GM18511 (cell line): ENCODE results near the gene TMEM51.
"Not testable (repeated sequence)": the region's sequence is repeated elsewhere in the genome, so short reads cannot be mapped to it uniquely, and the experiment has no call there.

Experiments
- ATAC-seq: cut with Tn5 transposase; IDR thresholded peaks from one replicate; pipeline ENCODE4 v1.9.1; 2021; ENCODE audit warnings: mild to moderate bottlenecking, moderate library complexity; ENCODE audit not compliant: unreplicated experiment

TMEM51 gene

DNA sequence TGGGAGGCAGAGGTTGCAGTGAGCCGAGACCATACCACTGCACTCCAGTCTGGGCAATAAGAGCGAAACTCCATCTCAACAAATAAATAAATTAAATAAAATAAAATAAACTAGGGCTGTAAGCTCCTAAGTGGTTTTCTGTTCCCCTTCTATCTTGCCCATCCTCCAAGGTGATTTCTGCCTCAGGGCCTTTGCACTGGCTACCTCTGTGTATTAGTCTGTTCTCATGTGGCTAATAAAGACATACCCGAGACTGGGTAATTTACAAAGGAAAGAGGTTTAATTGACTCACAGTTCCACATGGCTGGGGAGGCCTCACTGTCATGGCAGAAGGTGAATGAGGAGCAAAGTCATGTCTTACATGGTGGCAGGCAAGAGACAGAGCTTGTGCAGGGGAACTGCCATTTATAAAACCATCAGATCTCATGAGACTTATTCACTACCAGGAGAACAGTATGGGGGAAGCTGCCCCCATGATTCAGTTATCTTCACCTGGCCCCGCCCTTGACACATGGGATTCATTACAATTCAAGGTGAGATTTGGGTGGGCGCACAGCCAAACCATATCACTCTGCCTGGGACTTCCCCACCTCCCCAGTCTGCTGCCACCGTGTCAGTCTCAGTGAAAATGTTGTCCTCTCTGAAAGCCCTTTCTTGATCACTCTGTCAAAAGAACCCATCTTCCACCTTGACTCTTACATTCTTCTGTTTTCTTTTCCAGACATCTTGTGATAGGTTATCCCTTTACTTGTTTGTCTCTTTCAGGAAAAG, 22.0 kb downstream of the TMEM51 start:
- ATAC-seq = not testable (repeated sequence)

DNA sequence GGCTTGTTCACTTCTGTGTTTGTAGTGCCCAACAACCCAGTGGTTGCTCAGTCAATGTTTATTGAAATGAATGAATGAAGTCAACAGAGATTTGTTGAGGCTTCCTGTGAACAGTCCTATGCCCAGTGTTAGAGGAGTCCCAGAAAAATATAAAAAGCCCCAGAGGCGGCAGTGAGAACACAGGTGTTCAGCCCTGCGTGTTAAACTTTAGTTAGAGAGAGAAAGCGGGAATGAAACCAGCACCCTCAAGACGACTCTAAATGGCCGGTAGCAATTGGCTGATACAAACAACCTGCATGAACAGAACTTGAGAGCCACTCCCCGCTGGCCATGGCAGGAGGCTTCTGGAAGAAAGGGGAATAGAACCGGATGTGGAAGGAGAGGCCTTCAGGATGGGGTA, 22.6 kb downstream of the TMEM51 start:
- no peak for ATAC-seq

DNA sequence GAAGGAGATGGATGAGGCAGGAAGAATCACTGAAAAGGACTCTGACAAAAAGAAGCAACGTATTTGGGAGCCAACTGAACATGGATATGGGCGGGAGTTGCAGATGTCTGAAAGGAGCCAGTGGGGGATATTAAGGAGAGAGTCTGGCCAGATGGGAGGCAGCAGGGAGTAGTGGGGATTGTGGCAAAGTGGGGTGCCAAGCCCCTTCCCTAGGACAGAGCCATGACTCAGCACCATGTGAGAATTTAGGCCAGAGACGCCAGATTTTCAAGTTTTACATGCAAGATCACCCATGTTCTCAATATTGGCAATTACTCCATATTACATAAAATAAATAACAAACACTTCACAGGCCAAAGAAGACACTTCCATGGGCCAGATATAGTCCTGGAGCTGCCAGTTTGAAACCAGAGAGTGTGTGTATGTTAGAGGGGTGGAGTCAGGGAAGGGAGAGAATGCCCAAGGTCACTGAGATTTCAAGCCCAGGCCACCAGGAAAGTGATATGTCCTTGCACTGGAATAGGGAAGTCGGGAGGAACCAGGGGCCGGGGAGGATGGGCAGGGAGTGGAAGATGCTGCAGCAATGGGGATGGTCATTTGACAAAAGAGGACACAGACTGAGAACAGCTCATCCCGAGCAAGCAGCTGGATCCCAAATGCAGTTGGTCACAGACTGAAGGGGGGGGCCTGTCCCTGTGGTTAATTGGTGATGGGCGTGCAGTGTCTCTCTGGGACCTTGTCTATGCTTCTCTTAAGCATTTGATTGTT, 23.5 kb downstream of the TMEM51 start:
- ATAC-seq = no peak

DNA sequence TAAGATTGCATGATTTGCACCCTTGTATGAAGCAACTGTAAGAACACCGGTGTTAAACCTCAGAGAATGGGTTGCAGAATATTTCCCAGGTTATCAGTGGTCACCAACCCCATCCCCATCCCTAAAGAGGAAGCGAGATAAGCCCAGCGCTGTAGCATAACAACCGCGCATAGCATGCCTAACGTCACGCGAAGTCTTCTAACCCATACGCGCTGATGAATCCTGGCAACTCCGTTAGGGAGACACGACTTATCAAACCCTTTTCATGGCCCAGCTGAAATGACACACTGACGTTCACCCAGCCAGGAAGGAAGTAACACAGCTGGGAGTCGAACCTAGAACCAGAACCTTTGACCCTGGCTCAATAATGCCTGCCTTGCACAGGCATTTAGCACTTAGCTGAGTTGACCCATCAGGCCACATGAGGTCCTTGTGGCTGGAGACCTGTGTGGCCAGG, 24.2 kb downstream of the TMEM51 start:
- no peak for ATAC-seq

DNA sequence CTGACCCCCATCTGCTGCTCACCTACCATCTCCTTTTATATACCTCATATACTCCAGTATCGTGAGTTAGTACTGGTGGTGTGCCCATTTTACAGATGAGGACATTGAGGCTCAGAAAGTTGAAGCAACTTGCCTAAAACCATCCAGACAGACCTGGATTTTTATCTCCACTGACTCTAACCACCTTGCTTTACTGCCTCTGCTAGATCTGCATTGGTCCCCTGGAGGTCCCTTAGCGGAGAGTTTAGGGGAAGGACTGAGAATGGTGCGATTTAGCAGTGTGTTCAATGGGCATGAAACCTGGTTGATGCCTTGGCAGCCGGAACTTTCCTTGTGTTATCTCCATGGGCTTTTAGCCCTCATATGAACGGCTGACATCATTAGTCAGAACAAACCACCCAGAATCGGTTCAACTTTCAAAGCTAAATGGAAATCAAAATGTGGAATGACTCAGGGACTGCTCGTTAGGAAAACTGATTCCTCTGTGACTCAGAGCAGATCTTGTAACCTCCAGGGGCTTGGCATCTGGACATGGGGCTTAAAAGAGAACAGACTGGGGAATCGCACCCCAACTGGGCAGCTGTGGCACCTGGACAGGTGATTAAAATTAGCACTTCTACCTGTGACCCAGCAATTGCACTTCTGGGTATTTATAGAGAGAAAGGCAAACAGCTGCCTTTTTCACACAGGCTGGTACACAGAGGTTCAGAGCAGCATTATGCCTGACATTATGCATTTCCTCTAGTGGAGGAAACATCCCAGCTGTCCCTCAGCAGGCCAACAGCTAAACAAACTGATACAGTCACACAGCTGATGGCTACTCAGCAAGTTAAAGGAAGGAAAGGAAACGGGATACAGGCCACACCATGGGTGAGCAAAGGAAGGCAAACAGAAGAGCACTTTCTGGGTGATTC, 25.3 kb downstream of the TMEM51 start:
- ATAC-seq = no peak

DNA sequence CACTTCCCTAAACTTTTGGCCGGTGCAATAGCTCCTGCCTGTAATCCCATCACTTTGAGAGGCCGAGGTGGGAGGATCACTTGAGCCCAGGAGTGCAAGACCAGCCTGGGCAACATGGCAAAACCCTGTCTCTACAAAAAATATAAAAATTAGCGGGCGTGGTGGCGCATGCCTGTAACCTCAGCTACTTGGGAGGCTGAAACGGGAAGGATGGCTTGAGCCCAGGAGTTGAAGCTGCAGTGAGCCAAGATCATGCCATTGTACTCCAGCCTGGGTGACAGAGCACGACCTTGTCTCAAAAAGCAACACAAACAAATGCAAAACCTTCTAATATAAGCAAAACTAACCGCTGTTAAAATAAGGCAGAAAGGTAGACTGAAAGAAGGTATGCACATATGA, 25.9 kb downstream of the TMEM51 start:
- ATAC-seq = no peak

DNA sequence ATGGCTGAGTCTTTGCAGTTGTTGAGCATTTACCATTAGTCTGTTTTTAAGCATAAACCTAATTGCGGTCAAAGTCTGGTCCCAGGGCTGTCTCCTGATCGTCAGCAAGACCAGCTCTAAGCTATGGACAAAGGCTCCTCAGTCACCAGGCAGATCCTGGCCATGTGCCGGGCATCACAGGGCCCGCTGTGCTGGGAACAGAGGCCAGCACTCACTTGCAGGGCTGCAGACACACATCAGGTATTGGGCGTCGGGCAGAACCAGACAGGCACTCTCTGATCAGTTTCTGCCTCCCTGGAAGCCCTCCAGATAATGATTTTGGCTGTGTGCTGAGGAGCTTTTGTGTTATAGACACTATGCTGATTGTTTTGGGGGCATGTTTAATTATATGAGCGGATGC, 26.6 kb downstream of the TMEM51 start:
- ATAC-seq = no peak

DNA sequence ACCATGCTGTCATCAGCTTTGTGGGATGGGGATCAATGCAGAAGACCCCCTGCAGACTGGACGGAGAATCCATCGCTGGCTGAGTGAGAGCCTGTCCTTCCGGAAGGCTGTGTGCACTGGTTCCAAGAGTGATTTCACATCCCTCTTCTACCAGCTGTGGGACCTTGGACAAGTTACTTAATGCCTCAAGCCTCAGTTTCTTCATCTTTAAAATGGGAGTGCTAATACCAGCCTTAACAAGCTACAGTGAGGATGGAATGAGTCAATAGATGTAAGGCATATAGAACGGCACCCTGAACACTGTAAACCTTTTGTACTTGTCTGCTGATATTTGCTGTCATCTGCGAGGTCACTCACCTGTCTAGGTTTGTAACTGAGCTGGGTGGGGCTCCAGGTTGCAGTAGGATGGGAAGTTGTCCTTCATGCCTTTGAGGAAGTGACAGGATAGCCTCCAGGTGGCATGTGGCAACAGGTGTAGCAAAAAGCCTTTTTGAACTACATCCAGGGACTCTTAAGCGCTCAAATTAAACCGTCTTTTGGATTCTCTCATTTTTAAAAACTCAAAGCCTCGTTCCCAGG, 27.5 kb downstream of the TMEM51 start:
- no peak for ATAC-seq

DNA sequence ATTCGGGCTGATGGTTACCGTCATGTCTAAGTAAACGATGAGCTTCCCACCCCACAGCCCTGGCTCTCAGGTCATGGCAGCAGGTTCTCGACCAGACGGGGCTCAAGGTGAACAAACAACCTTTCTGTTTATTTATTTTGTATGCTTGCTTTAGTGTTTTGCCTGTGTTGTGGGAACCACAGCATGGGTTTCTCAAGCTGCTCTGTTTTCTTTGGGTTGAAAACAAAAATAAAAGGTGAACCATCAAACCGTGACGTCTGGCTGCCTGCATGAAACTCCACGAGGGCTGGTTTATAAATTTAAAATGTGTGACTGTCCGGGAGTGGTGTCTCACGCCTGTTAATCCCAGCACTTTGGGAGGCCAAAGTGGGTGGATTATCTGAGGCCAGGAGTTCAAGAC, 28.0 kb downstream of the TMEM51 start:
- no peak for ATAC-seq

DNA sequence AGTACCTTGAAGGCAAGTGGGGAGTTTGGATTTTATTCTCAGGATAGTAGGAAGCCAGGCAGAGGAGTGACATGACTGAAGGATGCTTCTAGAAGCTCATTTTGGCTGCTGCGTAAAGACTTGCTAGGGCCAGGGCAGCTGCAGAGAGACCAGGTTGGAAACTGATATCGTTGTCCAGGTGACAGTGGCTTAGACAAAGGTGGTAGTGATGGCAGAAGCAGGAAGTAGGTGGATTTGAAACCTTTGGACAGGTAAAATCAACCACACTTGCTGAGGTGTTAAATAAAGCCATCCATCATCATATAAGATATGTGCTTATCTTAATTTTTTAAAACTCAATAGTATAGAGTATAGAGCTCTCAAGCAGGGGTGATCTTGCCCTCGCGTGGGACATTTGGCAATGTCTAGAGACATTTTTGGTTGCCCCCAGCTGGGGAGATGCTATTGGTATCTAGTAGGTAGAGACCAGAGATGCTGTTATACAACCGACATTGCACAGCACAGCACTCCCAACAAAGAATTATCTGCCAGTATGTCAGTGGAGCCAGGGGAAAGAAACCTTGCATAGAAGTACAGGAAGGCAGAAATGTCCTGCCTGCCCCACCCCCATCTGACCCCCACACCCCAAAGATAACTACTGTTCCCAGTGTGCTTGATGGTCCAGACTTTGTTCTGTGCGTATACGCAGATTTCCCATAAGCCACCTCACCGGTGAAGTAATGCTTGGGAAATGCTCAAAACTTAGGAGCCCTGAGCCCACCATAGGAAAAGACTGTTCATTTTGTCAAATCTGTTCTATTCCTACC, 31.1 kb downstream of the TMEM51 start:
- no peak for ATAC-seq

DNA sequence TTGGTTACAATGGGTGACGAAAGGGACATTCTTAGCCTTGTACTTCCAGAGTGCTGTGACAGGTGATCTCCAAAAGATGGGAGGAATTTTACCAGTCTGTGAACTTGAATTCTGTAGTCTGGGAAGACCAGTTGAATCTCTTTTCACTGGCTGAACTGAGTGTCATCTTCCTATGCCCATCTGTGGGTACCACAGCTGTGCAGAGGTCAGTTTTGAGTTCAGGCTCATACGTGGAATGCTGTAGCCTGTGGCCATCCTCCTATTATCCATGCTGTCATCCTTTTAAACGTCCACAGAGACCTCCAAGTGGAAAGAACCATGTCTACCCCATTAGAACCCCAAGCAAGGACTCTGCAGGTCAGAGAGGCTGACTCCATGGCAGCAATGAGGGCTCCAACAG, 32.1 kb downstream of the TMEM51 start:
- ATAC-seq = no peak

DNA sequence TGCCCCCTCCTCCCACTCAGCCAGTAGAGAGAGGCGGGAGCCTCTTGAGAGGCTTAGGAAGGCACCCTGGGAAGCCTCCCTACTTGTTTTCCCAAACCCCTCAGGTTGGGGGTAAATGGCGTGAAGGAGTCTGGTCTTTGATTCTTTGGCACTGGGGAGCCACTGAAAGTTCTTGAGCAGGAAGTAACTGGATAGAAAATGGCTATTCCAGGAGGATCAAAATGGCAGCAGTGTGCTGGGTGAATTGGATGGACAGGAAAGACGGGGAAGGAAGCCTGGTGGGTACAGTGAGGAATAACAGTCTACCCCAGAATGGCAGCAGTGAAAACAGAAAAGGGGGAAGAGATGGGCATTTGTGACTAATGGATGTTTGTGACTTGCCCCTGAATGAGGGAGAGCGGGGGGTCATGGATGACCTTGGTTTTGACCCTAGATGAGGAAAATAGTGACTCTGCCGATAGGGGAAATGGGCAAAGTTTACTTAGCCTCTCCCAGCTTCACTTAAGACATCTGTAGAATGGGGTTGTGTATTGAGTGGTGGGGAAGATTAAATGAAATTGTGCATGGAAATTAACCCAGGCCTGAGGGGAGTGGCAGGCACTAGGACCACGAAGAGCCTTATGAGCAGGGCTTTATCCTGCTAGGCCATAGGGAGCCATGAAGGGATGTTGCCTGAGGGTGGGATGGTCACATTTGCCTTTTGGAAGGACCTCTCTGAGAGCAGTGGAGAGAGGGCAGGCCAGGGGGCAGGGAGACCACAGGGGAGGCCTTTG, 32.7 kb downstream of the TMEM51 start:
- ATAC-seq = no peak

DNA sequence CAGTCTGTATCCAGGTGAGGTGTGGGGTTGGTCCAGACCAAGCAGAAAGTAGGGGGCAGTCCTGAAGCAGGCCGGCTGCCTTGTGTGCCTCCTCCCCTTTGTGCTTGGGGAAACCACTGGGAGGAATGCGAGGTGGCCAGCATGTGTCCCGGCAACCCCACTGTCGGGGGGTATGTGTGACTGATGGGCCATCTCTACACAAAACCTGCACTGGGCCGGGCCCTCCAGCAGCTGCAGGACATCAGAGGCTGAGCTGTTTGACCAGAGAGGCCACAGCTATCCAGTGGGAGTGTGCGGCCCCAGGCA, 33.3 kb downstream of the TMEM51 start:
- ATAC-seq = no peak

DNA sequence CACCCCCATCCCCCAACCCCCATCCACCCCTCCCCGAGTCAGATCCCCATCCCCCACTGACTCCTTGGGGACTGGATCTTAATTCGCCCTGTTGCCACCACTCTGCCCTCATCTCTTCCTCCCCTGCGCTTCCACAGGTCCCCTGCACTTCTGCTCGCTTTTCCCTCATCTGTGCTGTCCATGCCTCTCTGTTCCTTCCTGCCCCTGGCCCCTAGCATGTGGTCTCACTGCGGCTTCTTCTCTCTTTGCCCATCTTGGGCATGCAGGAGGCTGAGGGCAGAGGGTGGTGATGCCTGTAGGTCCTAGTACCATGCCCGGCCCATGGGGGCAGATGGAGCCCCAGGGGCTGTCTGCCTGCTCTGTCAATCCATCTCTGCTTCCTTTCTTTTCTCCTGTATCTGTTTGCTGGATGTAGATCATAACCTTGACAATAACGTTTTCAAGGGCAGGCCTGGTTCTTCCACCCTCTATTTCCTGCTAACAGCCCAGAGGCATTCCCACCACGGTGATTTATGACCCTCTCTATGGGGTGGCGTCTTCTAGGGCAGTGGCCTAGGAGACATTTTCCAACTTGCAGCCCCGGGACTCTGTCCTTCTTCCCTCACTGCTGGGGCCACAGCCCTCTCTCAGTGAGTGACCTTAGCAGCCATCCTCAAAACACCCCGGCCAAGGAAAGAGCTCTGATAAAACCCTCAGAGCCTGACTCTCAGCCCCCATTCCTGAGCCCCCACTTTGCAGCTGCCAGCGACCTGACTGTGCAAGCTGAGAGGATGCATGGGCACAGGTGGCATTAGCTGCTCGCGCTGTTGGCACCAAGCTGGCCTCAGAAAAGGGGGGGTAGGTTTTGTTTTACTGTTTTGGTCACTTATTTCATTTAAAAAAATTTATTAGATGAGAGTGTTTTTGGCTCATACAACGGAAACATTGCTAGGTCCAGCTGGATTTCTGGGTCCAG, 33.9 kb downstream of the TMEM51 start:
- ATAC-seq = no peak

DNA sequence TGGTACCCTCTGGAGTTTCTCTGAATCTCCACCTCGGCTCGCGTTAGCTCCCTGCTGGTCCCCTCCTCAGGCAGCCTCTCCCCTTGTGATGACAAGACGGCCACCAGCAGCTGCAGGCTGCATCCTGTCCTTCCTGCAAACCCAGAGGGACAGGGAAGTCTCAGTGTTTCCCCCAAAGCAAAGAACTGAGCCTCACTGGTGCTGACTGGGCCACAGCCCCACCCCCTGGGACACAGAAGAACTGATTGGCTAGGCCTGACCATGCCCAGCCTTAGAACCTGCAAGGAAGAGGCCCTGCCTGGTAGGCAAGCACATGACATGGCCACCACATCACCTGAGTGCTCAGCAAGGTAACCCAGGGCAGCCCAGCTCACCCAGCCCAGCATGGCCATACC, 34.6 kb downstream of the TMEM51 start:
- no peak for ATAC-seq

DNA sequence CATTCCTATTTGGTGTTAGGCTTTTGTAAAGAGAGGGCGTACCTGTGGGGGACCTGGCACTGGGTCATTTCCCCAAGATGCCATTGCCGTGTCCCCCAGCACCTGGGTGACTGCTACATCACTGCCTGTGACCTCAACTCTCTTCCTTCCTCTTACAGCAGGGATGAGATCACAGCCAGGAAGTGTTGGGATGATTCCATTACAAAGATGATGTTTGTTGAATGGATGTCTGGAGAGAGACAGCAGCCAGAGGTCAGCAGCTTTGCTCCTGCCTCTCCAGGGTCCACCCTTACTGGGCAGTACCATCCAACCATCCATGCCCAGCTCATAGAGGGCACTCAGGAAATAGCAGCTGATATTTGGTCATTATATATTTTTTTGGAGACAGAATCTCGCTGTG, 35.1 kb downstream of the TMEM51 start:
- no peak for ATAC-seq

DNA sequence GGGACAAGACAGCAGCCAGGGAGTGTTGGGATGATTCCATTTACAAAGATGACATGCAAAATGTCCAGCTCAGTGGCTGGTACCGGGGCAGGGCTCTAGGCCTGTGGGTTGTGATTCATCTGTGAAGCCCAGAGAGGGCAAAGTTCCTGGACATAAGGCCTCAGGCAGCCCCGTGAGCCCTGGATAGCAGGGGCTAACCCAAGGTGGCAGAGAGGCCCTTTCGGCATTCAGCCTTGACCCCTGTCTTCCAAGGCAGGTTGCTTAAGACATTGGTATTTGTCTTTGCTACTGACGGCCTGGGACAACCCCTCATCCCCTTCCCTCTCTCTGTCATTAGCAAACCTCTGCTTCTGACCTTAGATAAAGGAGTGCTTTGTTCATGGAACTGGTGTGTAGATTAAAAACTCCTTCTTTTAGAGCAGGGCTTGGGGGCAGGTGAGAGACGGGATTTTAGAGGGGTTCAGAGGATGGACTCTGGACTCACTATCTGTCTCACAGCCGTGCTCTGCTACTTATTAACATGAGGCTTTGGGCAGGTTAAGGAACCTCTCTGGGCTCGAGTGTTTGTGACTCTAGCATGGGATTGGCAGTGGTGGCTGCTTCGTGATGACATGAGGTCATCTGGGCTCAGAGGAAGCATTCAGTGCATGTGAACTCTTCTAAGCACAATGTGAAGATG, 36.3 kb downstream of the TMEM51 start:
- peak; percentile 51 for ATAC-seq

DNA sequence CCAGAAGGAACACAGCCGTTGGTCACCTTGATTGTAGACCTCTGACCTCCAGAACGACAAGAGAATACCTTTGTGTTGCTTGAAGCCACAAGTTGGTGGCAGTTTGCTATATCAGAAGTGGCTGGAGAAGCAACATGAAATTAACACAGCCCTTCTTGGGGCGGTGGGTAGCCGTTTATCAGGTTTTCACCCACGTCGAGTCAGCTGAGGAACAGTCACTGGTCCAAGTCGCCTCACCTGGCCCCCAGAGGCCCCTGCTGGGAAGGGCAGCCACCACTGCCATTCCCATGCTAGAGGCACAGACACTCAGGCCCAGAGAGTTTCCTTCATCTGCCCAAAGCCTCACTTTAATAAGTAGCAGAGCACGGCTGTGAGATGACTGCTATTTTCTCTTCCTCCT, 37.7 kb downstream of the TMEM51 start:
- ATAC-seq = no peak
